NCI-H1930 (cell line): ENCODE measurements around the gene C19orf81.

ENCODE experiments used
- DNase-seq, 2 experiments: peaks; one replicate each; lab custom pipeline; 2025; lab: John Stamatoyannopoulos, UW

C19orf81 gene

DNA sequence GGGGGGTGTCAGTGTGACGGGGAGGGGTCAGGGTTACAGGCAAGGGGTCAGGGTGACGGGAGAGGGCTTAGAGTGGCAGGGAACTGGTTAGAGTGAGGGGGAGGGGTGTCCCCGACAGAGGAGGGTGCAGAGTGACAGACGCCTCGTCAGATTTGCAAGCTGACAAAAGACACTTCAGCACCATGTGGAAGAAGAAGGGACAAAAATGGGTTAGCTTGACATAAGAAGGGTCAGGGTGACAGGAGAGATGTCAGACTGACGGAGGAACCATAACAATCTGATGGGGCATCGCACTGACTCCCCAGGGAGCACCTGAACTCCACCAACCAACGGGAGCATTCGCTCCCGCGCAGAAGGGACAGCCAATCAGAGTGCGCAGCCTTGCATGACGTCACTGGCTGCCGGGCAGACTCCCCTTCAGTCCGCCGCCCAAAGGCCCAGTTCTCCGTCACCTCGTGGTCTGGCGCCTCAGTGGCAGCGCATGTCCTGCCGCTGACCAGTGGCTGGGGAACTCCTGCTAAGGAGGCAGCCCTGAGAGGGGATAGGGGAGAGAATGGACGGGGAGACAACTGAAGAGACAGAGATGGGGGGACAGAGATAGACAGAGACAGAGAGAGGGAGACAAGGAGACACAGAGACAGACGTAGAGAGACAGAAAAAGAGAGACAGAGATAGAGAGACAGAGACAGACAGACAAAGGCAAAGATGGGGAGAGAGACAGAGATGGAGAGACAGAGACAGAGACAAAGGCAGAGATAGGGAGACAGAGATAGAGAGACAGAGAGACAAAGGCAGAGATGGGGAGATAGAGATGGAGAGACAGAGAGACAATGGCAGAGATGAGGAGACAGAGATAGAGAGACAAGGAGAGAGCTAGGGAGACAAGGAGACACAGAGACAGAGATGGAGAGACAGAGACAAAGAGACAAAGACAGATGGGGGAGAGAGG lies 30.2 kb downstream of the C19orf81 start:
- DNase-seq = peak; percentile 86 to 90

DNA sequence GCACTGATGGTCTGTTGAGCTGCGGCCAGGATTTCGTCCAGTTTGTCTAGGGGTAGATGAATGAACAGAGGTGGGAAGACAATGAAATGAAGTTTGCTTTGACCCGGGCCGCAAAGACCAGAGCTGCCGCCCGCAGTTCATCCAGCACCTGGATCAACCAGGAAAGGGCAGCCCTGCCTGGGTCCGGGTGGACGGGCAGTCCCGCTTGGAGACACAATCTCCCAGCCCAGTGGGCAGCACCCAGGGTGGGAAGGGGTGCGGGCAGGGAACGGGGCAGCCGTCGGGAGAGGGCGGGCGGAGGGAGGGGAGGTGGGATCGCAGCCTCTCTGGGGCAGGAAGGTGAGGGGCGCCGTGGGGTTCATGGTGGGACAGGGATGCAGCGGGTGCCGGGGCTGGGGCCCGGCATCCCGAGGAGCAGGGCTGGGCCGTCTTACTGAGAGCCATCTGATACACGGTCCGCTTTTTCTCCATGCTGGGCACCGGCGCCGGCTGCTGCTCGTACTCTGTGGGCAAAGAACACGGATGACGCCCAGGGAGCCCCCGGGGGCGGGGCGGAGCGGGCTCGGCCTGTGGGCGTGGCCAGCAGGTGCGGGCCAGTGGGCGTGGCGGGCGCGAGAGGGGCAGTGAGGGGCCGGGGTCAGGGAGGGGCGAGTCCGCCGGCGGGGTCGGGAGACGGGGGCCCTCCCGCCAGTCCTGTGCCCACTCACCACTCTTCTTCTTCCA lies 37.2 kb downstream of the C19orf81 start:
- DNase-seq = no peak

DNA sequence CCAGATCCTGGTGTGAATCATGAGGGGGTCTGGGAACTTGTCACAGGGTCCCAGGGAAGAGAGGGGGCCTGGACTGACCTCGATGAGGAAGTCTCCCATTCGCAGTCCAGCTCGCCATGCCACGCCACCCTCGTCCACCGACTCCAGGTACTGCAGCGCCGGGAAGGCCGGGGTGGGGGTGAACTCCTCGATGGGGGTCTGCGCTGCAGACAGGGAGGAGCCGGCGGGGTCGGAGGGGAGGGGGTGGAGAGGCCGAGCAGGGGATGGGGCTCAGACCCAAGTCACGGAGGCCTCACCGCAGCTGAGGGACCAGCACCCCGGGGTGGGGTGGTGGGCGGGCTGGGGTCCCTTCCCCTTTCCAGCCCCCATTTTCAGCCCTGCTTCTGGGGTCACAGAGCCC lies 39.5 kb downstream of the C19orf81 start:
- DNase-seq = no peak

DNA sequence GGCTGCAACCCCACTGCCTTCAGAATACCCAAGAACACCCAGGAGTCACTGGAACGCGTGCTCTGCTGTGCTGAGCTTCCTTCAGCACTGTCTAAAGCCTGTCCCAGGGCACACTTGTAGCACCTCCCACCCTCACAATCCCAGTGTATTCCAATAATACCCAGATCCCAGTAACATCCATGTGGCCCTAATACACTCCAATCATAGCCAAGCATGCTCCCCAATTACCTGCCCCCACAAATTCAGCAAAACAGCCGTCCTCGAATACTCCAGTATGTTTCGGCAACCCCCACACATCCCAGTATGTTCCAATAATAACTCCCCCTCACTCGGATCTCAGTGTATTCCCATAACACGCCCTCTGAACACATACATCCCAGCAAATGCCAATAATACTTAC lies 41.2 kb downstream of the C19orf81 start:
- no peak for DNase-seq

DNA sequence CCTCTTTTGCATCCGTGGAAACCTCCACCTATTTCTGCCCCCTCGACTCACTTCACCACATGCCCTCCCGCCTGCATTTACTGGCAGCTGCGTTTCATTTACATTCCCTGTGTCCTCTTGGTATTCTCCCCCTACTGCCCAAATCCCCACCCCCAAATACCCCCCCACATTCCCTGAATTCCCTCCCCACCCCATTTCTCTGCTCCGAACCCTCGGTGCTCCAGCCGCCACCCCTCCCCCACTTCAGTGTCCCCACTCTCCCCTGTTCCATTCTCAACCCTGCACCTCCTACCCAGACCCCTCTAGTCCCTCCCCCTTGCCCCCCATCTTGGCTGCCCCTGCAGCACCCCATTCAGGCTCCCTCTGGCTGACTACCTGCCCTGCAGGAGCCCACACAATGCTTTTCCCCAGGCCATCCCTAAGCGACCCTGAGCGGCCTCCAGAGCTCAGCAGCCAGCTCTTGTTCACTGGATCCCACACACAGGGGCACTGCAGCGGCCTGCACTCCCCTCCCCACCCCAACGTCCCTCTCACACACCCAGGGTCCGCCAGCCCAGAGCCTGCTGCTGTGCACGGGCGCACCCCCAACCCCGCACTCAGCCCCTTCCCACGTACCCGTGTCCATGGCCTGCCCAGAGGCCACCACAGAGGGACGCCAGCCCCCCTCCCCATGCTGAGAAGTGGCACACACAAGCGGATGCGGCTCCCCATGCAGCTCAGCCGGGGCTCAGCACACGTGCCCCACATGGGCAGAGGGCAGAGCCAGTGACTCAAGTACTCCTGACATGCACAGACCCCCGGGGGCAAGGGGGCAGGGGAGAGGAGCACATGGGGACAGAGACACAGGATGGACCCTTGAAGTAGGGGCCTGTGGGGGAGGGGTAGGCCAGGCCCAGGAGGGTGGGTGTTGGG lies 44.1 kb downstream of the C19orf81 start:
- DNase-seq = no peak

DNA sequence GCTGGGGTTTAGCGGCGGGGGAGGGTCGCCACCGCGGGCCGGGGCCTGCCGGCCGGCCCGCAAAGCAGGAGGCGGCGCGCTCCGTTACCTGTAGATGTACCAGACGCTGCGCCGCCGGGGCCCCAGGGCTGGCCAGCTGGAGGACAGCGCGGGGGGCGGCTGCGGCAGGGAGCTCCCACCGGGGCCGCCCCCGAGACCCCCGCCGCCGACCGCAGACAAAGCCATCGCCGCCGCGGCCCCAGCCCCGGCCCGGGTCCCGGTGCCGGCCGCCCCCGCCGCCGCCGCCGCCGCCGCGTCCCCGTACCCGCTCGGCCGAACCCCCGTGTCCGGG lies 45.5 kb downstream of the C19orf81 start:
- DNase-seq = no peak

DNA sequence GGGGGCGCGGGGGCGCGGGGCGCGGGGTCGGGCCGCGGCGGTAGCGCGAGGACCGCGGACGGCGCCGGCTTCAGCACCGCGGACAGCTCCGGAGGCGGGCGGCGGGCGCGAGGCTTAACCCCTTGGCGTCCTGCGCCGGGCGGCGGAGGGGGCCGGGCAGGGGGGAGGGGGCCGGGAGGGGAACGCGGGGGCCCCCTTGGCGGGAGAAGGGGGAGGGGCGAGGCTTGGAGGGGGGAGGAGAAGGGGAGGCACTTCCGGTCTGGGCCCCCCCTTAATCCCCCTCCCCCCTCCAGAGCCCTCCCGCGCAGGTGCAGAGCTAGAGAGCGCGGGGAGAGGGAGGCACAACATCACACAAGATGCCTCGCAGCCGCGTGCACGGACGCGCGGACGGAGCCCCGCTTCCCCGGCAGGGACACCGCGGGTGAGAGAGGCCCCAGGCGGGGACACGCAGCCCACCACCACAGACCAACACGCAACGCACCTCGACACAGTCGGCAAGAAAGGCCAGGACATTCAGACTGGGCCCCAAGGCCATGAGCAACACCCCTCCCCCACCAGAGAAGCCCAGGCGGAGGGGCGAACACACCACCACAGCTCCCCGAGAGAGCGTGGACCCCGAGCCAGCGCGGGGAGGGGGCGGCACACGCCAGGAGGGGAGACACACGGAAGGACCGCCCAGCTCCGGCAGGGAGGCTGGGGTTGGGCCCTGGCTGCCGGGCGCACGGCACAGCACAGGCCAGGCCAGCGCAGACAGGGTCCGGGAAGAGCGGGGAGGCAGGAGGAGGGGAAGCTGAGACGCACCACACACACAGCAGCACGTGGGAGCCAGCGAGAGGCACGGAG lies 46.2 kb downstream of the C19orf81 start:
- peak; percentile 79 to 82 for DNase-seq

DNA sequence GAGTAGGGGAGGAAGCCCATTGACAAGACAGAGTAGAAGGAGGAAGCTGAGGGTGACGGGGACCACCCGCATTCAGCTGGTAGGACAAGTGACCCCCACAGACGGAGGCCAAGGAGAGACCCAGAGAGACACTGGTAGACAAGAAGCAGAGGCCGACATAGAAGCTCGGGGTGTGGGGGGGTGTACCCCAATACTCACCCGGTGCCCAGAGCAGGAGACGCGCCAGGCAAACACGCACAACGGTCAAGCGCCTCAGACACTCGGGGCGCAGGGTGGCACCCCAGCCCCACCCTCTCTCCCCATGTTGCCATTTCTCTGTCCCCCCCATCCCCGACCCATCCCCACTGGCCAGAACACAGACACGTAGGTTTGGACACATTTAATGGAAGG lies 46.8 kb downstream of the C19orf81 start:
- no peak for DNase-seq

DNA sequence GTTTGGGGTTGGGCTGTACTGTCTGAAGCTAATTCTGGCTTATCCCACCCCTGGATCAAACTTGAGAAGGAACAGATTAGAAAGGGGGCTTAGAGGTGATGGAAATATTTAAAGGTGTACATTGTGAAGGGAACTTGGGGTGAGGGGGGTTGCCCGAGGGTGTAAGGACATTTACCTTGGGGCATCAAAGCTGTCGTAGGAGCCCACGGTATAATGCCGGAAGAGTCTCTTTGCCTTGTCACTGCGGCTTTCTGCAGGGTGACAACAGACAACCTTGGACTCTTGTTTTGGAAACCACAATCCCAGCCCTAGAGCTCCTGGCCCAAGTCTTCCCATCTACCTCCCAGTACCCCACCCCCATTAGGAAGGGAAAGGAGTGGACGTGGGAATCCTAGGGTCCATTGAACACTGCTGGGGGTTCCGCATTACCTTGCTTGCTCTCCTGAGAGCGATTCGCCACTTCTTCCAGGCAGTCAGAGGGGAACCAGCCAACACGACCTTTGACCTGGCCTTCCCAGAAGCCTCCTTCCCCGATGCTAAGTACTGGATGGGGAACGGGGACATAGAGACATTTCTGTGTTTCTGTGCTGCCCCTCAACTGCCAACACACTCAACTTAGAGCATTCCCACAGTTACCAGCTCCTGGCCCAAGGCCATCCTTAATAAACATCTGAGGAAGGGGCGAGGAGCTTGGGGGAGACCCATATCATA lies 48.3 kb downstream of the C19orf81 start:
- no peak for DNase-seq

DNA sequence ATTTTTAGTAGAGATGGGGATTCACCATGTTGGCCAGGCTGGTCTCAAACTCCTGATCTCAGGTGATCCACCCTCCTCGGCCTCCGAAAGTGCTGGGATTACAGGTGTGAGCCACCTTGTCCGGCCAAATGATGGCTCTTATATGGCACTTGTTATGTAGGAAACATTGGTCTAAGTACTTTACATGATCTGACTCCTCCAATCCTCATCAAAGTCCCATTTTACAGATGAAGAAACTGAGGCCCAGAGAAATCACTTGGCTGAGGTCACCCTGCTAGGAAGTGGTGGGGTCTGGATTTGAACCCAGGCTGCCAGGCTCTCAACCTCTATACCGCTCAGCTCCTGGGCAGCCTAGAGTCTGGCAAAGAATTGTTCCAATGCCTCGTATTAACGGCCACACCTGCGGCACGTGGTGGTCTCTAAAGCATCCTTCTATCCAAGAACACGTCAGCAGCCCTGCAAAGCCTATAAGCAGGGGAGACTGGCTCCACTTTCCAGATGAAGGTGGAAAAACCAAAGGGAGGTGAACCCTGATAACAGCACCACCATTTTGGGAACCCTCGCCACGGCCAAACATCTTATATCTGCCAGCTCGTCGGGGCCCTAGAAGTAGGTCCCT lies 52.2 kb downstream of the C19orf81 start:
- no peak for DNase-seq

DNA sequence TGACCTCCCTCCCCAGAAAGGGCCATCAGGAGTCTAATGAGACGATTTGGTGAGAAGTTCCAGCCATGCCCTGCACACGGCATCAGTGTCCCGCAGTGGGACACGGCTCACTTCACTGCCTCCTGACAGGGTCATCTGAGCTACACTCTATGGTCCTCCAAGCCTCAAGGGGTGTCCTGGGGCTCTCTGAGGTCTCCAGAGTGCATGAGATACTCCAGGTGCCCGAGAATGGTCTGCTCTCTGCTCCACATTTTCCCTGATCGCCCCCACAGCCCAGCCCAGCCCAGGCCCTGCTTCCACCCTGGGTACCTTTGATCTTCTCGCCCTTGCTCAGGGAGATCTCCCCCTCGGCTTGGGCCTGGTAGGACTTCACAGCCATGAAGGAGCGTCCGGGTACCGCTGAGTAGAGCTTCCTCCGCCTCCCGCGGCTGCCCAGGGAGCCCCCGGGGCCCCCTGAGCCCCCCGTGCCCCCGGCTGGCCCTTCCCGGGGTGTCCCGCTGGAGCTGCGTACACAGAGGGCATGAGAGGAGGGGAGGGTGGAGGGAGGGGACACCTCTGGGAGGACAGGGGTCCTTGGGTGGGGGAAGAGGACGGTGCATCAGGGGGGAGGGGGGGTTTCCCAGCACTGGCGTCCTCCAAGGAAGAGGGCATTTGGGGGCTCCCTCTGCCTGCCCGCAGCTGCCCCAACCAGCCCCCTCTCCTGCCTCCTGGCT lies 53.1 kb downstream of the C19orf81 start:
- no peak for DNase-seq

DNA sequence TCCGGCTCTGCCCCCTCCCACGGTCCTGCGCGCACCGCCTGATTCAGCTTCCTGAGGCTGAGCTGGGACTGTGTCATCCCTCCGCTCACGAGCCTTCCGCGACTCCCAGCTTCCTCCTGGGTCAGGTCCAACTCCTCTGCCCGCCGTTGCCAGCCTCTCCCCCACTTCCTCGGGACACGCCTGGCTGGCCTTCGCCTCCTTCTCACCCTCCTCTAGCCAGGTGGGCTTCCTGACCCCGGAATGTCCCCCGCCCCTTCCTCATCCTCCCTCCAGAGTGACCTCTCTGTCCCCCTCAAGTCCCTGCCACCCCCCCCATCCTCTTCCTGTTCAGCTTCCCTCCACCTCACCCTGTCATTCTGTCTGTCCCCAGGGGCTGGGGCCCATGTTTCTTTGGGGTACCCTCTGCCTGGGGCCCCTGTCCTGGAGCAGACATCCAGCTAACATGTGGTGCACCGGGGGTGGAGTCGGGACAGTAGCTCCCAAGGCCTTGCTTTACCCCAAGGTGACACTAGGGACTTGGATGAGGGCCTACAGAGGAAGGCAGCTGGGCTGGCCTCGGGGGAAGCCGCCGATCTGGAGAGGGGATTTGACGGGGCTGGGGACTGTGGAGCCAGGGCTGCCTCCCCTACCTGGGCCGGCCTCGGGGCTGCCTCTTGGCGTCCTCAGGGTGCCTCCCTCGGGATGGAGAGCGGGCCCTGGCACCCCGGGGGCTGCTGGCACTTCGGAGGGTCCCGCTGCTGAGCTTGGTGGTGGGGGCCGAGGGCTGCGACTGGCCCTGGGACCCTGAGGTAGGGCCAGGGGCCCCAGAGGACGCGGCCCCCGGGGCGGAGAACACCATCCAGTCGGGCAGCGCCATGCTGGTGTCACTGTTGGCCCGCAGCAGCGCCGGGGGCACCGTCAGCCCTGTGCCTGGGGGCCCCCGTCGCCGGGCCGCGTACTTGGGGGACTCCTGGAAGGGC lies 53.9 kb downstream of the C19orf81 start:
- no peak for DNase-seq

DNA sequence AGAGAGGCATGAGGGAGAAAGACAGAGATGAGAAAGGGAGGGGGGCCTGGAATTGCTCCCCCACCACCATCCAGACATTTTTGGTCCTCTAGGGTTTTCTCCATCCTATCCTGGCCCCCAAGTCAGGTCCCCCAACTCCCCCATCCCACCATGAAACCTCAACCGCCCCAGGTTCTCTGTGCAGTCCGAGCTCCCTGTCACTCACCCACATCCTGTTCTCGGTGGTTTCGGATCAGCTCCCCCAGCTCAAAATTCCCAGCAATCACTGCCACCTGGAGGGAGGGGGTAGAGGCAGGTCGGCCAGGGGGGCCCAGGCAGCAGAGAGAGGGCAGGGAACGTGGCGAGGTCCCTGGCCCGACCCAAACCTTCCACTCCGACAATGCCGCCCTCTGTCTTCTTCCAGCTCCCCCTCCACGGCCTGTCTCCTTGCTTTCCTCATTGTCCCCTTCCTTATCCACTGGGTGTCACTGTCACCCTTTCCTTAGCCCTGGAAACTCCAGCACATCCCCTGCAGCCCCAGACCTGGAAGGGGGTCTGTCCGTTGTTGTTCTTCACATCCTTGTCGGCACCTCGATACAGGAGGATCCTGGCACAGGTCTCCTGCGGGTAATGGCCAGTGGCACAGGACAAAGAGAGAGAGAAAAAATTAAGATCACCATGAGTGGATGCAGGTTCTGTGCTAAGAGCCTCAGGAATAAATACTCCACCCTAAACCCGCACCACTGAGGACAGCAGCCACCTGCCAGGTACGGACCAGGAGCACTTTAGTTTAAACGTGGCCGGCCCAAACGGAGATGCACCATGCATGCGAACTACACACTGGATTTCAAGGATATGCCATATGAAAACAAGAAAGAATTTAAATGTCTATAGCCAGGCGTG lies 54.9 kb downstream of the C19orf81 start:
- DNase-seq = peak in 1 of 2 experiments; percentile 40

DNA sequence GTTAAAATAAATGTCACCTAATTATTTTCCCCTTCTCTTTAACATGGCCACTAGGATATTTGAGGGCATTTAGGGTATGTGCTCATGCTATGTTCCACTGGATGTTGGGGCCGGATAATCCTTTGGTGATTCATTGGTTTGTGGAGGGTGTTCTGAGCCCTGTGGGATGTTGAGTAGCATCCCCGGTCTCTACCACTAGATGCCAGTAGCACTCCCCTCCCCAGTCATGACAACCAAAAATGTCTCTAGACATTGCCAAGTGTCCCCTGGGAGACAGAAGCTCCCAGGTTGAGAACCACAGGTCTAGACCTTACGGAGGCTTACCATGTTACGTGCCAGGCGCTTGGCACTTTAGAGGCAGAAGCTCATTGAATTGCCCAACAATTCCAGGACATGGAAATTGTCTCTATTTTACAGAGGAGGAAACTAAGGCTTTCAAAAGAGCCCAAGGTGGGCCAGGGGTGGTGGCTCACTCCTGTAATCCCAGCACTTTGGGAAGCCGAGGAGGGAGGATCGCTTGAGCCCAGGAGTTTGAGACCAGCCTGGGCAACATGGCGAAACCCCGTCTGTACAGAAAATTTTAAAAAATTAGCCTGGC lies 56.3 kb downstream of the C19orf81 start:
- DNase-seq = peak; percentile 36 to 58

DNA sequence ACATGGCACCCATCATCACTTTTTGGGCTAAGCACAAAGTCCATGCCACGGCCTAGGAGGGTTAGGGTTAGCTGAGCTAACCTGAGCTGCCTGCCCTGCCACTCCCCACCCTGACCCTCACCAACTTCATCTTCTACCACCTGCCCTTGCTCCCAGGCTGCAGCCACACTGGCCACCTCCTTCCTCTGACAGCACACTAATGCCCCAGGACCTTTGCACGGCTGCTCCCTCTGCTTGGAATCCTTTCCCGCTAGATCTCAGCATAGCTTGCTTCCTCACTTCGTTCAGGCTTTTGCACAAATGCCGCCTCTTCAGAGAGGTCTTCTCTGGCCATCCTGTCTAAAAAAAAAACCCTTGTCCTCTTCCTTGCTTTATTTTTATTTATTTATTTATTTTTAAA lies 57.1 kb downstream of the C19orf81 start:
- DNase-seq = no peak

DNA sequence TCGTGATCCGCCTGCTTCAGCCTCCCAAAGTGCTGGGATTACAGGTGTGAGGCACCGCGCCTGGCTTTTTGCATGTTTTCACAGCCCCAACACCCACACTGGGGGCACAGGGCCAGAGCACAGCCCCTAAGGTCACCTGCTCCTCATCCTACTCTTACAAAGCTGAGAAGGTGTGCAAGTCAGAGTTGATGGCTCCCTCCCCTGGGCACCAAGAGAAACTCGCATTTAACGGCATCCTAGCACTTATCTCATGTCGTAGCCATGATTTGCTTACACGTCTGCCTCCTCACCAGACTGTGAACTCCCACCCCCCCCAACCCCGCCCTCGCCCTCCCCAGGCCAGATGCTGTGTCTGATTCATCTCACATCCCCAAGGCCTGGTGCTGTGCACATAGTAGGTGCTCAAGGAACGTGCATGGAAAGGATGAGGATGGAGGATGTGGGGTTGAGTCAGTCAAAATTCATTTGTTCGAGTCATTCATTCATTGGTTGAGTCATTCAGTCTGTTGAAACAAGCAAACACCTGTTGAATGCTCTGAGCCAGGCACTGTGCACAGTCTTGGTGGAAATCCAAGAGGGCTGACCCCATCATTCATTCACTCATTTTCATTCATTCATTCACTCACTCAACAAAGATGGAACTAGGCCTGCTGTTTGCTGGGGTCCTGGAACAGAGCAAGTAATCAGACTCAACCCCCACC lies 59.1 kb downstream of the C19orf81 start:
- no peak for DNase-seq
